Natural killer cell treated with Interleukin-12 subunit alpha and Interleukin-12 subunit beta and Interleukin-15 and Interleukin-18, amount 100 ng/mL, for 72 hours (primary cell): ENCODE data around the gene GPAT3. TPM values are rescaled to one million over a fixed set of nuclear protein-coding genes. Genes with fewer than 3 reads are reported as not detected.

Source experiments
- ATAC-seq, 2 donors: fragments of 150-1000 bp; cut with Tn5 transposase in 1 of 2; sonication (Bioruptor Pico), chemical (Tn5 transposase) in 1 of 2; 2 replicates each; pipeline ENCODE4 v1.10.0; 2021
- DNase-seq: peaks from one replicate; pipeline ENCODE4 v3.0.0; 2022; ENCODE audit warnings: low spot score
- H3K27ac Mint-ChIP-seq, 2 donors: 1 replicate in 1 of 2; 2 replicates in 1 of 2; pipeline ENCODE4 v1.8.0; 2022; ENCODE audit warnings: mixed read lengths in 2 of 2, mild to moderate bottlenecking in 1 of 2, moderate library complexity in 1 of 2
- H3K27me3 Mint-ChIP-seq, 2 donors: 1 replicate in 1 of 2; 2 replicates in 1 of 2; pipeline ENCODE4 v1.8.0; 2022; ENCODE audit warnings: mixed read lengths in 2 of 2
- H3K36me3 Mint-ChIP-seq: one replicate; pipeline ENCODE4 v1.8.0; 2022; ENCODE audit warnings: mixed read lengths
- H3K4me1 Mint-ChIP-seq, 2 donors: 1 replicate in 1 of 2; 2 replicates in 1 of 2; pipeline ENCODE4 v1.8.0; 2022; ENCODE audit warnings: low read depth in 2 of 2, mixed read lengths in 2 of 2, mild to moderate bottlenecking in 1 of 2
- H3K4me3 Mint-ChIP-seq: one replicate; pipeline ENCODE4 v1.8.0; 2022; ENCODE audit warnings: mixed read lengths
- H3K9me3 Mint-ChIP-seq: 2 replicates; pipeline ENCODE4 v1.8.0; 2022; ENCODE audit warnings: mixed read lengths
- total RNA-seq, 2 donors: library from RNA; stranded (reverse); gene quantifications; one replicate each; pipeline ENCODE4 v1.2.3, GENCODE V29; 2022

GPAT3 gene
- total RNA-seq, 2 donors from 2014 or later, result 0.93 to 2.1 TPM

GRCh38 chr4:83591056-83591455 lies 55.1 kb downstream of the GPAT3 start:
- Mint-ChIP-seq H3K27ac (no peak overlapping the region), H3K4me1 (no peaks in the 10 kb centered on the region), H3K36me3 (no peaks in the 10 kb centered on the region), H3K27me3 (peaks cover 0 to 7% of the 10 kb centered on the region in 2 donors), H3K9me3 (peaks cover 4% of the 10 kb centered on the region), H3K4me3 (no peak overlapping the region)
- ATAC-seq, result no peak
- DNase-seq, result no peak

- no peak overlapping the region for H3K4me3 Mint-ChIP-seq
- H3K27ac Mint-ChIP-seq, result no peak overlapping the region
- H3K36me3 Mint-ChIP-seq, result no peaks in the 10 kb centered on the region
- peaks cover 0 to 7% of the 10 kb centered on the region in 2 donors for H3K27me3 Mint-ChIP-seq
- ATAC-seq (no peak), DNase-seq (no peak)
- H3K9me3 Mint-ChIP-seq, result peaks cover 4% of the 10 kb centered on the region
- no peaks in the 10 kb centered on the region for H3K4me1 Mint-ChIP-seq
Measured at GRCh38 chr4:83591730-83592129, 55.8 kb downstream of the GPAT3 start.

- H3K9me3 Mint-ChIP-seq, result no peaks in the 10 kb centered on the region
- no peak overlapping the region for H3K27ac Mint-ChIP-seq
- DNase-seq (no peak), ATAC-seq (peak in 1 of 2 donors; percentile 20)
- H3K27me3 Mint-ChIP-seq, result peaks cover 0 to 2% of the 10 kb centered on the region in 2 donors
- H3K36me3 Mint-ChIP-seq, result no peaks in the 10 kb centered on the region
- H3K4me3 Mint-ChIP-seq, result no peak overlapping the region
- H3K4me1 Mint-ChIP-seq, result no peaks in the 10 kb centered on the region
Measured at GRCh38 chr4:83599183-83599582, 63.3 kb downstream of the GPAT3 start.

DNA sequence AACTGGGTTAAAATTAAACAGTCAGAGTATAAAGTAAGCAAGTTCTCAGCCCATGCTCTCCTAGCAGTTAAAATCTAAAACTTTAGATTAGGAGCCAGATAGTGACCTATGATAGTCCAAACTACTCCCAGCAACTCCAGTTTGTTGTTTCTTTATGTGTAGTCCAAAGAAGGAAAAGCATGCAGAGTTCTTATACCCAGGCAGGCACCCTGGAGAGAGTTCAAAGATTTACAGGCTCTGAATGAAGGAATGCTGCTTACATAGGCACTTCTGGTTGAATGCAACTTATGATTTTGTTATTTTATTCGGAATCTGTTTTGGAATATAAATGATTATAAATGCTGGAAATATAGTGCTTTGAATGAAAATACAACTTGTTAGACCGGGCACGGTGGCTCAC lies 67.2 kb downstream of the GPAT3 start:
- peaks cover 0 to 3% of the 10 kb centered on the region in 2 donors for H3K27me3 Mint-ChIP-seq
- no peak for DNase-seq
- H3K4me1 Mint-ChIP-seq, result no peaks in the 10 kb centered on the region
- ATAC-seq, result no peak
- no peaks in the 10 kb centered on the region for H3K9me3 Mint-ChIP-seq
- H3K4me3 Mint-ChIP-seq, result no peak overlapping the region
- H3K27ac Mint-ChIP-seq, result no peak overlapping the region
- H3K36me3 Mint-ChIP-seq, result no peaks in the 10 kb centered on the region

- Mint-ChIP-seq H3K36me3 (no peaks in the 10 kb centered on the region), H3K9me3 (no peaks in the 10 kb centered on the region), H3K4me3 (no peak overlapping the region), H3K27ac (no peak overlapping the region), H3K4me1 (no peaks in the 10 kb centered on the region), H3K27me3 (peaks cover 0 to 6% of the 10 kb centered on the region in 2 donors)
- no peak for ATAC-seq
- DNase-seq, result no peak
Measured at GRCh38 chr4:83604321-83604720, 68.4 kb downstream of the GPAT3 start.

DNA sequence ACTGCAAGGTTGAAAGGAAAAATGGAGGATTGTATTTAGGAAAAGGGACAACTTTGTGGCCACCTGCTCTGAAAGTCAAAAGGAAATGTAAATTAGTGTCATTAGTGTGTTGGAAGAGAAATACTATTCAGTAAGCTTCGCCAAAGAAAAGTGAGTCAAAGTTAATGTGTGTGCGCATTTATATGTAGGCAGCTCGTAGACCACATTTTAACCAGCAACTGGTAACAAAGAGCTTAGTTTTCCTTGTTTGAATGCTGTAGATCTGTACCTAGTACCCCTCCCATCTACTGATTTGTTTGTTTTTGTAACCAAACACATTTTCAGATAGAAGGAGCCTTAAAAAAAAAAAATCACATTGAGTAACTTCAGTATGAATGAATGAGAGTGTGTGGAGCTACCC lies 69.3 kb downstream of the GPAT3 start:
- Mint-ChIP-seq H3K27ac (no peak overlapping the region), H3K36me3 (no peaks in the 10 kb centered on the region), H3K4me3 (no peak overlapping the region), H3K27me3 (peaks cover under 1 to 7% of the 10 kb centered on the region in 2 donors), H3K9me3 (no peaks in the 10 kb centered on the region), H3K4me1 (no peaks in the 10 kb centered on the region)
- DNase-seq, result no peak
- no peak for ATAC-seq

GRCh38 chr4:83605744-83606172 lies 69.8 kb downstream of the GPAT3 start:
- Mint-ChIP-seq H3K4me3 (no peak overlapping the region), H3K36me3 (peaks cover 2% of the 10 kb centered on the region), H3K4me1 (no peaks in the 10 kb centered on the region), H3K27me3 (peaks cover 6 to 11% of the 10 kb centered on the region in 2 donors), H3K9me3 (no peaks in the 10 kb centered on the region), H3K27ac (no peak overlapping the region)
- ATAC-seq (no peak), DNase-seq (no peak)

GRCh38 chr4:83606460-83606859 lies 70.6 kb downstream of the GPAT3 start:
- Mint-ChIP-seq H3K27ac (no peak overlapping the region), H3K36me3 (peaks cover 8% of the 10 kb centered on the region), H3K4me3 (no peak overlapping the region), H3K27me3 (peaks cover 12 to 16% of the 10 kb centered on the region in 2 donors), H3K9me3 (no peaks in the 10 kb centered on the region), H3K4me1 (no peaks in the 10 kb centered on the region)
- DNase-seq (no peak), ATAC-seq (no peak)

DNA sequence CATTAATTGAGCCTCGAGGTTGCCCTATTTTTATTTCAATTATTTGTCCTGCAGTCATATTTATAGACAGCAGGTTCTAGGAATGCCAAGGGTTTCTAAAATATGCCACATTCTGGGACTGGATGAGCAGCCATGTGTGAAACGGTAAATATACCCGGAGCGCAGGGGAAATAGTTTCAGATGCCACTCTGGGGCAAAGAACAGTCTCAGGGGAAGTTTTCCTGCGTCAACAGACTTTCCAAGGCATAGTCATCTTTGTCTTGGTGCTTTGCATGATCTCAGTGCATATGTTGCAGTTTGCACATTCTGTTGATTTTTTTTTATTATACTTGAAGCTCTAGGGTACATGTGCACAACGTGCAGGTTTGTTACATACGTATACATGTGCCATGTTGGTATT lies 71.0 kb downstream of the GPAT3 start:
- Mint-ChIP-seq H3K27me3 (peaks cover 16 to 17% of the 10 kb centered on the region in 2 donors), H3K9me3 (no peaks in the 10 kb centered on the region), H3K36me3 (peaks cover 12% of the 10 kb centered on the region), H3K4me1 (no peaks in the 10 kb centered on the region), H3K4me3 (no peak overlapping the region), H3K27ac (no peak overlapping the region)
- DNase-seq (no peak), ATAC-seq (no peak)

- no peak overlapping the region for H3K4me3 Mint-ChIP-seq
- peaks cover 28% of the 10 kb centered on the region for H3K36me3 Mint-ChIP-seq
- no peak for DNase-seq
- H3K9me3 Mint-ChIP-seq, result peaks cover 11% of the 10 kb centered on the region
- H3K27ac Mint-ChIP-seq, result no peak overlapping the region
- no peak for ATAC-seq
- peaks cover 23 to 24% of the 10 kb centered on the region in 2 donors for H3K27me3 Mint-ChIP-seq
- H3K4me1 Mint-ChIP-seq, result no peaks in the 10 kb centered on the region
Measured at GRCh38 chr4:83609365-83609764, 73.5 kb downstream of the GPAT3 start.

DNA sequence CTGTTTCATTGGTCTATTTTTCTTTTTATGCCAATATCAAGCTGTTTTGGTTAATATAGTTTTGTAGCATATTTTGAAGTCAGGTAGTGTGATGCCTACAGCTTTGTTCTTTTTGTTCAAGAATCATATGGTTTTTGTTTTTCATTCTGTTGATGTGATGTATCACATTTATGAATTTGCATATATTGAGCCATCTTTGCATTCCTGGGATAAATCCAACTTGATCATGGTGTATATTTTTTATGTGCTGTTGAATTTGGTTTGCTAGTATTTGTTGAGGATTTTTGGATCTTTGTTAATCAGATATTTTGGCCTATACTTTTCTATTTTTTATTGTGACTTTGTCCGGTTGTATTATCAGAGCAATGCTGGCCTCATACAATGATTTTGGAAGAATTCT lies 74.8 kb downstream of the GPAT3 start:
- peaks cover 21 to 23% of the 10 kb centered on the region in 2 donors for H3K27me3 Mint-ChIP-seq
- peaks cover 32% of the 10 kb centered on the region for H3K36me3 Mint-ChIP-seq
- no peak overlapping the region for H3K27ac Mint-ChIP-seq
- ATAC-seq (no peak), DNase-seq (no peak)
- H3K4me1 Mint-ChIP-seq, result no peaks in the 10 kb centered on the region
- peaks cover 13% of the 10 kb centered on the region for H3K9me3 Mint-ChIP-seq
- H3K4me3 Mint-ChIP-seq, result no peak overlapping the region

- Mint-ChIP-seq H3K27ac (no peak overlapping the region), H3K9me3 (peaks cover 13% of the 10 kb centered on the region), H3K4me1 (no peaks in the 10 kb centered on the region), H3K4me3 (no peak overlapping the region), H3K36me3 (peaks cover 32% of the 10 kb centered on the region), H3K27me3 (peaks cover 23 to 26% of the 10 kb centered on the region in 2 donors)
- no peak for DNase-seq
- no peak for ATAC-seq
Measured at GRCh38 chr4:83613023-83613422, 77.1 kb downstream of the GPAT3 start.

DNA sequence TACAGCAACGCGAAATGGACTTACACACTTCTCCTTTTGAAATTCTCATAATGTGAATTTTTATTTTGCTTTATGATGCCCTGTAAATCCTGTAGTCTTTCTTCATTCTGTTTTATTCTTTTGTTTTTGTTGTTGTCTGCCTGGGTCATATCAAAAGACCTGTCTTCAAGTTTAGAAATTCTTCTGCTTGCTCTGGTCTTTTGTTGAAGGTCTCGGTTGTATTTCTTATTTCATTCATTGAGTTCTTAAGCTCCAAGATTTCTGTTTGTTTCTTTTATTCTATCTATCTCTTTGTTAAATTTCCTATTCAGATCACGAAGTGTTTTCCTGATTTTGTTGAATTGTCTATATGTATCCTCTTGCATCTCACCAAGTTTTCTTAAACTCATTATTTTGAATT lies 78.1 kb downstream of the GPAT3 start:
- DNase-seq (no peak), ATAC-seq (no peak)
- Mint-ChIP-seq H3K4me3 (no peak overlapping the region), H3K9me3 (peaks cover 13% of the 10 kb centered on the region), H3K4me1 (no peaks in the 10 kb centered on the region), H3K27ac (no peak overlapping the region), H3K36me3 (peaks cover 32% of the 10 kb centered on the region), H3K27me3 (peaks cover 23 to 26% of the 10 kb centered on the region in 2 donors)

DNA sequence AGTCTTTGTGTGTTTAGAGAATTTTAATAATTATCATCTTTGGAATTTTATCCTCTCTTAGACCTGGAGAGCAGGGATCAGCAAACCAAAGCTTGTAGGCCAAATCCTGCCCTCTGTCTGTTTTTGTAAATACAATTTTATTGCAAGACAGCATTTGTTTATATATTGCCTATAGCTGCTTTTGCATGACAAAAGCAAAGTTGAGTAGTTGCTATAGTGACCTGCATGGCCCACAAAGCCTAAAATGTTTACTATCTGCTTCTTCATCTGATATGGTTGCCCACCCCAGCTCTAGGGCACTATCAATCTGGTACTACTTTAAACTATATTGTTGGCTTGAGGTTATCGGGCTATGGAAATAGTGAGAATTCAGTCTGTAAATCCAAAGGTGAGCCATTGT lies 80.3 kb downstream of the GPAT3 start:
- no peak overlapping the region for H3K4me3 Mint-ChIP-seq
- no peak for ATAC-seq
- no peaks in the 10 kb centered on the region for H3K4me1 Mint-ChIP-seq
- H3K9me3 Mint-ChIP-seq, result peaks cover 17% of the 10 kb centered on the region
- no peak for DNase-seq
- H3K36me3 Mint-ChIP-seq, result peaks cover 26% of the 10 kb centered on the region
- H3K27ac Mint-ChIP-seq, result no peak overlapping the region
- H3K27me3 Mint-ChIP-seq, result peaks cover 31 to 33% of the 10 kb centered on the region in 2 donors

GRCh38 chr4:83617371-83618035 lies 81.6 kb downstream of the GPAT3 start:
- peaks cover 31 to 33% of the 10 kb centered on the region in 2 donors for H3K27me3 Mint-ChIP-seq
- H3K9me3 Mint-ChIP-seq, result peaks cover 22% of the 10 kb centered on the region
- ATAC-seq (no peak), DNase-seq (no peak)
- no peaks in the 10 kb centered on the region for H3K4me1 Mint-ChIP-seq
- H3K27ac Mint-ChIP-seq, result no peak overlapping the region
- peaks cover 28% of the 10 kb centered on the region for H3K36me3 Mint-ChIP-seq
- H3K4me3 Mint-ChIP-seq, result no peak overlapping the region
